ENCODE results near the gene MTPN.

Gene MTPN, protein sequence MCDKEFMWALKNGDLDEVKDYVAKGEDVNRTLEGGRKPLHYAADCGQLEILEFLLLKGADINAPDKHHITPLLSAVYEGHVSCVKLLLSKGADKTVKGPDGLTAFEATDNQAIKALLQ

DNA sequence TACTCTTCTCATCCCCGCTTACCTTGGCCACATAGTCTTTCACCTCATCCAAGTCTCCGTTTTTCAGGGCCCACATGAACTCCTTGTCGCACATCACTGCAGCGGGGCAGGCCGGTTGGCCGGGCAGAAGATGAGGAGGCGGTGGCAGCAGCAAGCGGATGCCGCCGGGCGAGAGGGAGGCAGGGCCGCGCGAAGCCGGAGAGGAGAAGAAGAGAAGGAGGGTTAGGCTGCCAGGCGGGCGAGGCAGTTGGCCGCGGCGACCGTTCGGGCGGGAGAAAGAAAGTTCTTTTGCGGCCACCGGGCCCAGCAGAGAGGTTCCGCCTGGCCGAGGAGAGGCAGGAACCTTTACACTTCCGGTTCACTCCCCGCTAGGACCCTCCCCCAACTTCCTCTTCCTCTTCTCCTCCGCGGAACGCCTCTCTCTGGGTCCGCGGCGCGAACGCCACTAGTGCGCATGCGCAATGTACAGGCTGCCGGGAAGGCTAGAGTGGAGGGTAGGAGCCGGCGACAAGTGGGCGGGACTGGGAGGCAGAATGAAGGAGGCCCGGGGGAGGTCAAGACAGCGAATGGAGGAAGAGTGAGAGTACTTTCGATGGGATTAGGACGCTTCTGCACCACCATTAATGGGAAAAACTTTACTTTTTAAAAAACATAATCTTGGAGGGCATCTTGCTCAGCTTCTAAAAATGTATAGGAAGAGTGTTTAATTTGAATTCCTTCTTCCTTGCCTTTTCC lies at the start of gene MTPN:
TSS of gene MTPN (minus strand) at position 353 of the 735 bp plus-strand sequence. CDS start at position 94, 259 bp downstream.
- Histone ChIP-seq H3K4me2 (ENCODE audit: low read length) (peak within 1 kb of the TSS; percentile 85), H3K9me3 (ENCODE audit: control insufficient read depth, low read length) (no peaks in the 10 kb centered on the region), H3K36me3 (ENCODE audit: control insufficient read depth, insufficient read depth, low read length) (no peaks in the 10 kb centered on the region), H3K27ac (peak within 1 kb of the TSS; percentile 81), H3K79me2 (peaks cover 21% of the 10 kb centered on the region), H2AFZ (peak within 1 kb of the TSS; percentile 98), H3K27me3 (ENCODE audit: control insufficient read depth, insufficient read depth, low read length) (no peaks in the 10 kb centered on the region), H3K4me3 (ENCODE audit: low read depth, low read length) (peak within 1 kb of the TSS; percentile 89), H3K4me1 (peaks cover 6% of the 10 kb centered on the region), H3K9ac (peak within 1 kb of the TSS; percentile 77)
- TF ChIP-seq, protein P1, sequence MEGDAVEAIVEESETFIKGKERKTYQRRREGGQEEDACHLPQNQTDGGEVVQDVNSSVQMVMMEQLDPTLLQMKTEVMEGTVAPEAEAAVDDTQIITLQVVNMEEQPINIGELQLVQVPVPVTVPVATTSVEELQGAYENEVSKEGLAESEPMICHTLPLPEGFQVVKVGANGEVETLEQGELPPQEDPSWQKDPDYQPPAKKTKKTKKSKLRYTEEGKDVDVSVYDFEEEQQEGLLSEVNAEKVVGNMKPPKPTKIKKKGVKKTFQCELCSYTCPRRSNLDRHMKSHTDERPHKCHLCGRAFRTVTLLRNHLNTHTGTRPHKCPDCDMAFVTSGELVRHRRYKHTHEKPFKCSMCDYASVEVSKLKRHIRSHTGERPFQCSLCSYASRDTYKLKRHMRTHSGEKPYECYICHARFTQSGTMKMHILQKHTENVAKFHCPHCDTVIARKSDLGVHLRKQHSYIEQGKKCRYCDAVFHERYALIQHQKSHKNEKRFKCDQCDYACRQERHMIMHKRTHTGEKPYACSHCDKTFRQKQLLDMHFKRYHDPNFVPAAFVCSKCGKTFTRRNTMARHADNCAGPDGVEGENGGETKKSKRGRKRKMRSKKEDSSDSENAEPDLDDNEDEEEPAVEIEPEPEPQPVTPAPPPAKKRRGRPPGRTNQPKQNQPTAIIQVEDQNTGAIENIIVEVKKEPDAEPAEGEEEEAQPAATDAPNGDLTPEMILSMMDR (IDR thresholded peaks at IDR 0.05) = no peak

DNA sequence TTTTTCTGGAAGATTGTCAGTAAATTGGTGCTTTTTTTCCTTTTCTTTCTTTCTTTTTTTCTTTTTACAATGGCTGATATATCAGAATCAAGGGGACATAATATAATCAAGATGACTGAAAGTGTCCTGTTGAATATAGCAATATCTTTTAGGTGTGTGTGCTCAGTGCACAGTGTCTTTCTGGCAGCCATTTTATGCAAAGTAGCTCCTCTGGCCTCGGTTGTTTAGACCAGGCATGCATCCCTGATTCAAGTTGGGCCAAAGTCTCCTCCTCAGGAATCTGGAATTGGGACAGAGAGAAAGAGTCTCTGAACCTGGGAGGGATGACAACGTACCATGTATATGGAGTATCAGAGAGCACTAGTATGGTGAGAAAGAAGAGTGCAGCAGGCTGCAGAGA lies 49.0 kb upstream of the MTPN start:
- Histone ChIP-seq H2AFZ (no peak overlapping the region), H3K9me3 (ENCODE audit: control insufficient read depth, low read length) (no peaks in the 10 kb centered on the region), H3K4me1 (no peaks in the 10 kb centered on the region), H3K9ac (no peak overlapping the region), H3K4me3 (ENCODE audit: low read depth, low read length) (no peak overlapping the region), H3K4me2 (ENCODE audit: low read length) (no peak overlapping the region), H3K27ac (no peak overlapping the region), H3K27me3 (ENCODE audit: control insufficient read depth, insufficient read depth, low read length) (no peaks in the 10 kb centered on the region), H3K79me2 (no peaks in the 10 kb centered on the region), H3K36me3 (ENCODE audit: control insufficient read depth, insufficient read depth, low read length) (no peaks in the 10 kb centered on the region)
- TF ChIP-seq, protein P1 (IDR thresholded peaks at IDR 0.05) = no peak

DNA sequence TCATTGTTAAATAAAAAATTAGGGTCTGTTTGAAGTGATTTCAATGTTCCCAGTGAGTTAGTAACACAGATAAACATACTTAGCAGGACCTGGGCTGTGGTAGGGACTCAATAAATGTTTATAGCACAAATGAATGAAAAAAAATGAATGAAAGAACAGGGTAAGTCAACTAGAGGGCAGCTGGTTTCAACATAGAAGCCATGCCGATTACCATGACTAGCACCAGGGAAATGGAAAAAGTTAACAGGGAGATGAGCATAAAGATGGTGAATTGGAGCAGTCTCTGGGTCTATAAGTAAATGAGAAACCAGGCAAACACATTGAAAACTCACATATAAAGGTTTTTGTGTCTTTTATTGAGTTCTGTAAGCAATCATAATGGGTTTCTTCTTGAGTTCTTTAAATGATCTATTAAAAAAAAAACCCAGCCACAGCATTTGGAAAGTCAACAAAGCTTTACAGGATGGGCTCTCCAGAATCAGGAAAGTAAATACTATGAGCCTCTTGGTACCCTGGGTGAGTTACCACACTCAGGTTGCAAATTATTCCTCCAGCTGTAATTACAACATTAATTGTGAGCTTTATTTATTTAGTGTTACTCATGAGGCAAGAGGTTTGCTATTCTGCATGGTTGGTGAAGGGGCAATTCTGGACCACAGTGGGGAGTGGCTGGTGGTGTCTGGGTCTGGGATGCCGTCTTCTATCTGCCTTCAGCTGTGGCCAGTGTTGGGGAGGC lies 46.1 kb upstream of the MTPN start:
- Histone ChIP-seq H3K4me1 (no peaks in the 10 kb centered on the region), H3K27me3 (ENCODE audit: control insufficient read depth, insufficient read depth, low read length) (no peaks in the 10 kb centered on the region), H2AFZ (no peak overlapping the region), H3K9ac (no peak overlapping the region), H3K79me2 (no peaks in the 10 kb centered on the region), H3K4me3 (ENCODE audit: low read depth, low read length) (no peak overlapping the region), H3K27ac (no peak overlapping the region), H3K9me3 (ENCODE audit: control insufficient read depth, low read length) (no peaks in the 10 kb centered on the region), H3K36me3 (ENCODE audit: control insufficient read depth, insufficient read depth, low read length) (no peaks in the 10 kb centered on the region), H3K4me2 (ENCODE audit: low read length) (no peak overlapping the region)
- TF ChIP-seq, protein P1 (IDR thresholded peaks at IDR 0.05) = no peak

DNA sequence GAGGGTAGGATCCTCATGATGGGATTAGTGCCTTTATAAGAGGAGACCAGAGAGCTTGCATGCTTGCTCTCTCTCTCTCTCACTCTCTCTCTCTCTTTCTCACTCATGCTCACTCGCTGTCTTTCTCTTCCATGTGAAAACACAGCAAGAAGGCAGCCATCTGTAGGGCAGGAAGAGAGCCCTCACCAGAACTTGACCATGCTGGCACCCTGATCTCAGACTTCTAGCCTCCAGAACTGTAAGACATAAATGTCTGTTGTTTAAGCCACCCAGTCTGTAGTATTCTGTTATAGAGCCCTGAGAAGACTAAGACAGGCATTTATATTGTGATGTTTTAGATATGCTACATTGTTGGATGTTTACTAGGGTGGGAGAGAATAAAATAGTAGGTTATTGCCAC lies 43.4 kb upstream of the MTPN start:
- no peak overlapping the region for H3K9ac ChIP-seq
- no peaks in the 10 kb centered on the region for H3K27me3 ChIP-seq (ENCODE audit: control insufficient read depth, insufficient read depth, low read length)
- no peak overlapping the region for H3K4me2 ChIP-seq (ENCODE audit: low read length)
- H2AFZ ChIP-seq = no peak overlapping the region
- H3K9me3 ChIP-seq (ENCODE audit: control insufficient read depth, low read length) = no peaks in the 10 kb centered on the region
- TF ChIP-seq, protein P1 (IDR thresholded peaks at IDR 0.05) = no peak
- no peaks in the 10 kb centered on the region for H3K4me1 ChIP-seq
- H3K79me2 ChIP-seq = no peaks in the 10 kb centered on the region
- H3K27ac ChIP-seq = no peak overlapping the region
- H3K36me3 ChIP-seq (ENCODE audit: control insufficient read depth, insufficient read depth, low read length) = no peaks in the 10 kb centered on the region
- no peak overlapping the region for H3K4me3 ChIP-seq (ENCODE audit: low read depth, low read length)
